Left ventricle myocardium inferior (tissue), 1 donor: ENCODE results near the gene OPCML. TPM values are rescaled to one million over a fixed set of nuclear protein-coding genes. Genes with fewer than 3 reads are reported as not detected.

Source experiments
- DNase-seq: peaks from one replicate; pipeline ENCODE4 v3.0.0-alpha.2; 2020
- H3K27ac ChIP-seq: fragments of 200-600 bp; replicated peaks from 2 replicates; pipeline ENCODE4 v1.8.0; 2021
- H3K27me3 ChIP-seq: fragments of 200-600 bp; 2 replicates; pipeline ENCODE4 v1.8.0; 2021; ENCODE audit warnings: low read depth
- H3K36me3 ChIP-seq: fragments of 200-600 bp; 2 replicates; pipeline ENCODE4 v1.8.0; 2021
- H3K4me1 ChIP-seq: fragments of 200-600 bp; 2 replicates; pipeline ENCODE4 v1.8.0; 2021
- H3K4me3 ChIP-seq: fragments of 200-600 bp; 2 replicates; pipeline ENCODE4 v1.8.0; 2021; ENCODE audit warnings: mild to moderate bottlenecking, moderate library complexity
- H3K9me3 ChIP-seq: fragments of 200-600 bp; replicated peaks from 2 replicates; pipeline ENCODE4 v1.8.0; 2021
- CTCF ChIP-seq: fragments of 200-600 bp; IDR thresholded peaks from 2 replicates; pipeline ENCODE4 v1.8.0; 2021; ENCODE audit warnings: antibody characterized with exemption, mild to moderate bottlenecking, borderline replicate concordance
- intact Hi-C: fragments of 100-400 bp; cut with micrococcal nuclease; formaldehyde crosslinking; loops from one replicate; pipeline ENCODE4 v1.11.0; 2022
- total RNA-seq: library from RNA; stranded (reverse); fragmentation: NEBNext Ultra II Directional; extraction: Animal tissue kit (Norgen Biotek cat#: 25700); gene quantifications from one replicate; pipeline ENCODE4 v1.2.1, GENCODE V29; 2021
- donor health status: DM: no; HTN: yes; CAD: no; lungs with severe emphysema.

OPCML gene
- total RNA-seq, 1 donor from 2014 or later = 0.63 TPM

GRCh38 chr11:133366147-133366546, 166.2 kb downstream of the OPCML start:
- no peak overlapping the region for H3K27ac ChIP-seq
- intact Hi-C loops = no loop called here
- no peak for DNase-seq
- no peaks in the 10 kb centered on the region for H3K4me1 ChIP-seq
- no peak for TF ChIP-seq CTCF
- H3K9me3 ChIP-seq = no peaks in the 10 kb centered on the region
- H3K4me3 ChIP-seq = no peak overlapping the region
- H3K27me3 ChIP-seq = peaks cover 38% of the 10 kb centered on the region
- no peaks in the 10 kb centered on the region for H3K36me3 ChIP-seq

DNA sequence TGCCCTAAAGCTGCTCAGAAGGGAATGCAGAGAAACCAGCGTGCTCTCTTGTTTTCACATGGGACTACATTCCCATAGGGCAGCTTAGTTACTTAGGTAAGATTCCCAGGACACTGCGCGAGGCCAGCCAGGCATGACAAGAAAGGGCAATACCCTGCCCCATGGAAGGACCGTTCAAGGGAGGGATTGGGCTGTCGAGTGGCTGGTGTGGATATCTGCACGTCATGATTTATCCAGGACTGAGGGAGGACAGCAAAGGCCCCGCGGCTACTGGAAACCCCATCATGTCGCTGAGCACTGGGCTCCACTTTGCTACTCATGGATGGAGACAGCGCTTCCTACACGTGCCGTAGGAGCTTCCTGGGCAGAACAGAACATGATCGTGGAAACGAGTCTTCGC, 169.4 kb downstream of the OPCML start:
- intact Hi-C loops = no loop called here
- TF ChIP-seq CTCF = no peak
- Histone ChIP-seq H3K27ac (no peak overlapping the region), H3K4me1 (no peaks in the 10 kb centered on the region), H3K36me3 (no peaks in the 10 kb centered on the region), H3K9me3 (no peaks in the 10 kb centered on the region), H3K4me3 (no peak overlapping the region), H3K27me3 (peaks cover 52% of the 10 kb centered on the region)
- DNase-seq = no peak

- Histone ChIP-seq H3K9me3 (no peaks in the 10 kb centered on the region), H3K27ac (no peak overlapping the region), H3K36me3 (no peaks in the 10 kb centered on the region), H3K27me3 (peaks cover 60% of the 10 kb centered on the region), H3K4me1 (no peaks in the 10 kb centered on the region), H3K4me3 (no peak overlapping the region)
- TF ChIP-seq CTCF = no peak
- intact Hi-C loops = no loop called here
- no peak for DNase-seq
These were observed 170.1 kb downstream of the OPCML start for GRCh38 chr11:133362156-133362555.

DNA sequence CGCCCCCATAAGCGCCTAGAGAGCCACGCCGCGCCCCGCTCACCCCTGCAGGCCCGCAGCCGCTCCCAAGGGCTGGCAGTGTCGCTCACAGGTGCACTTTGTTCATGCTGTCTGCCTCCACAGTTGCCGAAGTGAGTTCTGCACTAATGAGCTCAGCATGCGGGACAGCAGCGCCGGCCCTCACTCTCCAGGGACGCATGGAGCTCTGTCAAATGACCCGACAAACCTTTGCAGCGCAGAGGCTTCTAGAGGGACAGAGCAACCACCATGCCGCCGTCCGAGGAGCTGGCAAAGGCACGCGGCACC, 170.7 kb downstream of the OPCML start:
- H3K27ac ChIP-seq = no peak overlapping the region
- H3K4me3 ChIP-seq = no peak overlapping the region
- TF ChIP-seq CTCF = no peak
- no peaks in the 10 kb centered on the region for H3K4me1 ChIP-seq
- H3K36me3 ChIP-seq = no peaks in the 10 kb centered on the region
- DNase-seq = no peak
- peaks cover 64% of the 10 kb centered on the region for H3K27me3 ChIP-seq
- no peaks in the 10 kb centered on the region for H3K9me3 ChIP-seq
- intact Hi-C loops = no loop called here

DNA sequence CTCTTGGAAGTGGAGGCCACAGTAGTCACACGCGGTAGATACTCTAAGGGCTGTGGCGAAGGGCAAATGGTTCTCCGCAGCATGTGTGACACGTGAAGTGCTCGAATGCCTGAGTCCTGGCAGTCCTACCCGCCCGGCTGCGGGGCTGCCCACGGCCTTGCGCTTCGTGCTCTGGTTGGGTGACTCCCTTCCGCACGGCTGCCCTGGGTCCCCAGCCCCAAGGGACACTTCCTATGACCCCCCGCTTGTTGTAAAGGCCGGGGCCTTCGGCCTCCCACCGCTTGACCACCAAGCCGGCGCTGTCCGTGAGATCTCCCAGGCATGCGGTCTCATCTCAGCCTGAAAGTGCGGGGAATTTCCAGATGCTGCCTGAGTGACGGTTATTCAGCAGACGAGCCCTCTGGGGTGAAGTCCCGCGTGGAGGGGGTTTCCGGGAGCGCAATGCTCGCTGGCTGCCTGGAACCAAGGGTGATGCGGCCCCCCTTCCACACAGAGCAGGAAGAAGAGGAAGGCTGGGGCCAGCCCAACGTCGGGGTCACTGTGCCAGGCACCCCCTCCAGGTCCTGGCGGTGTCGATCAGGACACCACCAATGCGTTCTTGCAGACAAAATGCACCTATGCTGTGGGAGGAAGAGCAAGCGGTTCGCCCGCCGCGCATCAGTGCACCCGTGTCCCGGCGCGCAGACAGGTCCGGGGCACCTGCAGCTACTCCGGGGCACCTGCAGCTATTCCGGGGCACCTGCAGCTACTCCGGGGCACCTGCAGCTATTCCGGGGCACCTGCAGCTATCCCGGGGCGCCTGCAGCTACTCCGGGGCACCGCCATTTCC, 171.2 kb downstream of the OPCML start:
- Histone ChIP-seq H3K4me1 (no peaks in the 10 kb centered on the region), H3K9me3 (no peaks in the 10 kb centered on the region), H3K27me3 (peaks cover 68% of the 10 kb centered on the region), H3K4me3 (no peak overlapping the region), H3K27ac (no peak overlapping the region), H3K36me3 (no peaks in the 10 kb centered on the region)
- DNase-seq = no peak
- intact Hi-C loops = no loop called here
- TF ChIP-seq CTCF = no peak

DNA sequence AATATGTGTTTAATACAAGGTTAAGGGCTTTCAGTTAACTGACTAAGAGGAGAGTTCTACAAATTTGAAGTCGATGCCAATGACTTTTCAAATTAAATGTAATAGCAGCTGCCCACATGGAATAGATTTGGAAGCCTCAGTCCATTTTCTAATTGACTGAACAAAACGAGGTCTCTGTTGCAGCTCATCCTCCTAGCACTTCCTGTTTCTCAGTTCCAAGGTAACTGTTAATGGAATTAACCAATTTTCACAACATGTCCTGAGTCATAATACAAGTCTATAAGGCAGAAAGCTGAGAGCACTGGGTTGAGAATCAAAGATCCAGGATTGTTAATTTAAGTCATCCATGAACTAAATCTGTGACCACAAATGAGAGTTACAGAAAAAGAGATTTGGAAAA, 177.2 kb downstream of the OPCML start:
- Histone ChIP-seq H3K9me3 (no peaks in the 10 kb centered on the region), H3K36me3 (no peaks in the 10 kb centered on the region), H3K27me3 (peaks cover 39% of the 10 kb centered on the region), H3K27ac (no peak overlapping the region), H3K4me1 (no peaks in the 10 kb centered on the region), H3K4me3 (no peak overlapping the region)
- no peak for TF ChIP-seq CTCF
- DNase-seq = no peak
- intact Hi-C loops = no loop called here
